OCI-LY7 (cell line): Measurements from ENCODE around the gene IQCK. TPM values are rescaled to one million over a fixed set of nuclear protein-coding genes. Genes with fewer than 3 reads are reported as not detected.

Source experiments
- BruUV-seq: library from RNA; stranded (reverse); fragments of 400-500 nt; replicated peaks from 2 replicates; lab custom pipeline; 2021; lab: Mats Ljungman, UMichigan
- CTCF ChIA-PET: fragments of 300-600 bp; sonication (Branson Sonifier 250); formaldehyde crosslinking; loops from one replicate; lab custom pipeline; 2022; ENCODE audit warnings: antibody characterized with exemption; ENCODE audit not compliant: unreplicated experiment; lab: Charles Lee
- POLR2A ChIA-PET: fragments of 300-600 bp; sonication (Branson Sonifier 250); formaldehyde crosslinking; loops from one replicate; lab custom pipeline; 2022; ENCODE audit warnings: antibody characterized with exemption; lab: Charles Lee
- DNase-seq: peaks from one replicate; pipeline ENCODE4 v3.0.0-alpha.2; 2015; ENCODE audit warnings: low spot score
- H2AFZ ChIP-seq: fragments of 200-600 bp; sonication (generic), shearing (Covaris generic); 2 replicates; pipeline ENCODE4 v1.6.1; 2014; ENCODE audit warnings: mild to moderate bottlenecking, antibody characterized with exemption, low read length, moderate library complexity
- H3K27ac ChIP-seq: fragments of 200-600 bp; sonication (generic); 2 replicates; pipeline ENCODE4 v1.5.1; 2014; ENCODE audit warnings: mixed run types, low read depth, mild to moderate bottlenecking, moderate library complexity, low read length, inconsistent platforms; ENCODE audit not compliant: poor library complexity, severe bottlenecking
- H3K36me3 ChIP-seq: fragments of 200-600 bp; sonication (generic); 2 replicates; pipeline ENCODE4 v1.6.1; 2014; ENCODE audit warnings: mild to moderate bottlenecking, antibody characterized with exemption, low read length, moderate library complexity, mixed read lengths; ENCODE audit not compliant: insufficient read depth
- H3K4me1 ChIP-seq: fragments of 200-600 bp; sonication (generic); 2 replicates; pipeline ENCODE4 v1.5.1; 2014; ENCODE audit warnings: mild to moderate bottlenecking, low read length; ENCODE audit not compliant: insufficient read depth, poor library complexity, severe bottlenecking
- H3K4me2 ChIP-seq: fragments of 200-600 bp; sonication (generic); 2 replicates; pipeline ENCODE4 v1.6.1; 2014; ENCODE audit warnings: mild to moderate bottlenecking, low read length
- H3K4me3 ChIP-seq: fragments of 200-600 bp; sonication (generic); 2 replicates; pipeline ENCODE4 v1.5.1; 2014; ENCODE audit warnings: mild to moderate bottlenecking, low read depth, low read length; ENCODE audit not compliant: poor library complexity, severe bottlenecking
- H3K79me2 ChIP-seq: fragments of 200-600 bp; sonication (generic); 2 replicates; pipeline ENCODE4 v1.6.1; 2016; ENCODE audit warnings: low read depth, mild to moderate bottlenecking, low read length, moderate library complexity, mixed read lengths; ENCODE audit not compliant: insufficient read depth
- H3K9me2 ChIP-seq: fragments of 200-600 bp; sonication (generic); 2 replicates; pipeline ENCODE4 v1.6.1; 2016; ENCODE audit warnings: mild to moderate bottlenecking, low read length, mixed read lengths; ENCODE audit not compliant: insufficient read depth
- H3K9me3 ChIP-seq: fragments of 200-600 bp; sonication (generic); 2 replicates; pipeline ENCODE4 v1.6.1; 2014; ENCODE audit warnings: mild to moderate bottlenecking, mixed run types, low read length, mixed read lengths
- H4K20me1 ChIP-seq: fragments of 200-600 bp; sonication (generic); 2 replicates; pipeline ENCODE4 v1.6.1; 2014; ENCODE audit warnings: mild to moderate bottlenecking, antibody characterized with exemption, low read length, moderate library complexity, mixed read lengths; ENCODE audit not compliant: insufficient read depth
- CTCF ChIP-seq: fragments of 200-600 bp; sonication (generic); conservative IDR thresholded peaks from 2 replicates; pipeline ENCODE4 v1.5.1; 2014; ENCODE audit warnings: mild to moderate bottlenecking, antibody characterized with exemption, low read length, moderate library complexity, mixed read lengths
- EZH2phosphoT487 ChIP-seq: fragments of 200-600 bp; sonication (generic); IDR thresholded peaks from 2 replicates; pipeline ENCODE4 v1.6.1; 2018; ENCODE audit warnings: low read depth, borderline replicate concordance, mild to moderate bottlenecking, mixed run types, antibody characterized with exemption, low read length, moderate library complexity, mixed read lengths
- intact Hi-C: fragments of 100-400 bp; cut with micrococcal nuclease; formaldehyde crosslinking; loops from one replicate; pipeline ENCODE4 v1.10.0; 2022; ENCODE audit not compliant: unreplicated experiment
- total RNA-seq, 2 experiments: library from RNA; depleted of rRNA in 1 of 2; stranded (reverse); fragments of >200 nt in 1 of 2; shearing (Covaris generic) in 1 of 2; gene quantifications; 2 replicates each; pipeline ENCODE4 v1.2.3, GENCODE V29; 2014 to 2022

The IQCK gene
- total RNA-seq, 2 experiments from 2014 or later: 2.2 to 4.3 TPM

GRCh38 chr16:19858340-19859018 is 140.4 kb downstream of the IQCK start:
- Histone ChIP-seq H3K9me2 (no peaks in the 10 kb centered on the region), H3K27ac (no peak overlapping the region), H2AFZ (no peak overlapping the region), H3K4me1 (no peaks in the 10 kb centered on the region), H3K4me3 (no peak overlapping the region), H3K36me3 (no peaks in the 10 kb centered on the region), H3K79me2 (no peaks in the 10 kb centered on the region), H3K4me2 (no peak overlapping the region), H4K20me1 (no peaks in the 10 kb centered on the region), H3K9me3 (no peaks in the 10 kb centered on the region)
- CTCF ChIA-PET: interaction anchor here (0.6 kb wide), 1 partner anchor 26 kb away, joined by 3 read pairs; no protein-coding TSS in a partner anchor
- no TSS peak for BruUV-seq
- intact Hi-C loops: no loop called here
- DNase-seq: no peak
- TF ChIP-seq EZH2phosphoT487: no peak
- no peak for TF ChIP-seq CTCF
- POLR2A ChIA-PET: no interaction called here

DNA sequence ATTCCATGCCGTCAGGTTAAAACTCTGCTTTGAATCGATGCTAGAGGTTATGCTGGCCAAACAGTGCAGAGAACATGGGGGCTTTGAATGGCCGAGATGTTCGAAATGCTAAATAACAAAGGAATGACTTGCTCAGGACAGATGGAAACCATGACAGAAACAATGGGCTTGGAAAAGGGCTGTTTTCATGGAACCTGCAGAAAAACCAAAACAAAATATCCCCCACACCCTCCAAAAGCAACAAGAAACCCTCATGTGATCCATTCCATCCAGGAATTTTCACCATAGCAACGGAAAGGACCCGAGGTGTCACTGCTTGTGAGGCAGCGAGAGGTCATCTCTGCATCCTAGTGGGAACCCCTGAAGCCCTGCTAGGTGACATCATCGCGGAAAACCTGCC is 141.1 kb downstream of the IQCK start:
- H3K4me1 ChIP-seq: no peaks in the 10 kb centered on the region
- H2AFZ ChIP-seq: no peak overlapping the region
- no peaks in the 10 kb centered on the region for H3K79me2 ChIP-seq
- TF ChIP-seq EZH2phosphoT487 (no peak), CTCF (no peak)
- intact Hi-C loops: no loop called here
- no peak overlapping the region for H3K4me2 ChIP-seq
- no peaks in the 10 kb centered on the region for H4K20me1 ChIP-seq
- no TSS peak for BruUV-seq
- no peak overlapping the region for H3K27ac ChIP-seq
- H3K4me3 ChIP-seq: no peak overlapping the region
- H3K36me3 ChIP-seq: no peaks in the 10 kb centered on the region
- ChIA-PET POLR2A (no interaction called here), CTCF (interaction anchor here (0.6 kb wide), 1 partner anchor 25 kb away, joined by 3 read pairs; no protein-coding TSS in a partner anchor)
- no peak for DNase-seq
- H3K9me3 ChIP-seq: no peaks in the 10 kb centered on the region
- no peaks in the 10 kb centered on the region for H3K9me2 ChIP-seq

DNA sequence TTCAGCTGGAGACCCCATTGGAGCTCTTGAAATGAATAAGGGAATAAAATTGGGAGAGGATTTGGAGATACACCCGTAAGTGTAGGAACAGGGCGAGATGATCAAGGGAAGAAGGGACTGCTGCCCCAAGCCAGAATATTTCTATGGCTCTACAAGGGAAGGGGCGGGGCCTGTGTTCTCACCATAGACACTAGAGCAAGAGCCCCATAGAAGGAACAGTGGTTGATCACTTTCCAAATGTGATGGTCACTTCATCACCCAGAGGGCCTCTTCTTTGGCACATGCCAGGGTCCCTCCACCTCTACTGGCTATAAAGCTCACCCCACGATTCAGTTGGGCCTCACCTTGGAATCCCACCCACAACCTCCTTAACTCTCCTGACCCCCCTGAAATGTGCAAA is 141.5 kb downstream of the IQCK start:
- CTCF ChIA-PET: no interaction called here

More for the DNA sequence above, 141.5 kb downstream of the IQCK start:
- no peaks in the 10 kb centered on the region for H3K9me2 ChIP-seq
- no peak overlapping the region for H3K4me2 ChIP-seq
- no peak overlapping the region for H2AFZ ChIP-seq
- H3K4me1 ChIP-seq: no peaks in the 10 kb centered on the region
- intact Hi-C loops: no loop called here
- H3K9me3 ChIP-seq: no peaks in the 10 kb centered on the region
- no peak overlapping the region for H3K4me3 ChIP-seq
- H3K79me2 ChIP-seq: no peaks in the 10 kb centered on the region
- TF ChIP-seq CTCF: no peak
- TF ChIP-seq EZH2phosphoT487: no peak
- H3K36me3 ChIP-seq: no peaks in the 10 kb centered on the region
- no peaks in the 10 kb centered on the region for H4K20me1 ChIP-seq
- no peak overlapping the region for H3K27ac ChIP-seq
- no peak for DNase-seq
- POLR2A ChIA-PET: no interaction called here
- no TSS peak for BruUV-seq
